NCI-H146 (cell line): ENCODE measurements around the gene L3MBTL3.
"Not testable (repeated sequence)": the region's sequence is repeated elsewhere in the genome, so short reads cannot be mapped to it uniquely, and the experiment has no call there.

Experiments used
- DNase-seq: peaks from one replicate; lab custom pipeline; 2025; lab: John Stamatoyannopoulos, UW

Gene L3MBTL3

GRCh38 chr6:130138909-130139242 lies 120.5 kb downstream of the L3MBTL3 start:
- no peak for DNase-seq

GRCh38 chr6:130140084-130140483 lies 121.7 kb downstream of the L3MBTL3 start:
- DNase-seq: no peak

- DNase-seq: no peak
Observed at GRCh38 chr6:130143709-130144108, 125.3 kb downstream of the L3MBTL3 start.

- DNase-seq: no peak
Observed at GRCh38 chr6:130147111-130147510, 128.7 kb downstream of the L3MBTL3 start.

- no peak for DNase-seq
Observed at GRCh38 chr6:130148181-130148580, 129.8 kb downstream of the L3MBTL3 start.

- DNase-seq: not testable (repeated sequence)
Observed at GRCh38 chr6:130149016-130149415, 130.6 kb downstream of the L3MBTL3 start.

GRCh38 chr6:130150906-130151305 lies 132.5 kb downstream of the L3MBTL3 start:
- DNase-seq: no peak

- DNase-seq: no peak
Observed at GRCh38 chr6:130152908-130153510, 134.6 kb downstream of the L3MBTL3 start.

GRCh38 chr6:130156908-130157307 lies 138.5 kb downstream of the L3MBTL3 start:
- DNase-seq: no peak

- no peak for DNase-seq
Observed at GRCh38 chr6:130158056-130158455, 139.7 kb downstream of the L3MBTL3 start.

GRCh38 chr6:130158548-130158947 lies 140.2 kb downstream of the L3MBTL3 start:
- no peak for DNase-seq

- DNase-seq: no peak
Observed at GRCh38 chr6:130159956-130160355, 141.6 kb downstream of the L3MBTL3 start.

GRCh38 chr6:130161683-130162404 lies 143.5 kb downstream of the L3MBTL3 start:
- DNase-seq: no peak

GRCh38 chr6:130162421-130162820 lies 144.0 kb downstream of the L3MBTL3 start:
- DNase-seq: no peak

- DNase-seq: no peak
Observed at GRCh38 chr6:130163266-130163665, 144.9 kb downstream of the L3MBTL3 start.

GRCh38 chr6:130164251-130164650 lies 145.9 kb downstream of the L3MBTL3 start:
- DNase-seq: no peak

GRCh38 chr6:130167655-130168054 lies 149.3 kb downstream of the L3MBTL3 start:
- no peak for DNase-seq

GRCh38 chr6:130170160-130170559 lies 151.8 kb downstream of the L3MBTL3 start:
- DNase-seq: not testable (repeated sequence)

- not testable (repeated sequence) for DNase-seq
Observed at GRCh38 chr6:130173377-130174004, 155.1 kb downstream of the L3MBTL3 start.

- no peak for DNase-seq
Observed at GRCh38 chr6:130176378-130176777, 158.0 kb downstream of the L3MBTL3 start.

- DNase-seq: no peak
Observed at GRCh38 chr6:130178692-130179091, 160.3 kb downstream of the L3MBTL3 start.

GRCh38 chr6:130182466-130182865 lies 164.1 kb downstream of the L3MBTL3 start:
- no peak for DNase-seq
